ENCODE measurements around the gene SOX14.

DNA sequence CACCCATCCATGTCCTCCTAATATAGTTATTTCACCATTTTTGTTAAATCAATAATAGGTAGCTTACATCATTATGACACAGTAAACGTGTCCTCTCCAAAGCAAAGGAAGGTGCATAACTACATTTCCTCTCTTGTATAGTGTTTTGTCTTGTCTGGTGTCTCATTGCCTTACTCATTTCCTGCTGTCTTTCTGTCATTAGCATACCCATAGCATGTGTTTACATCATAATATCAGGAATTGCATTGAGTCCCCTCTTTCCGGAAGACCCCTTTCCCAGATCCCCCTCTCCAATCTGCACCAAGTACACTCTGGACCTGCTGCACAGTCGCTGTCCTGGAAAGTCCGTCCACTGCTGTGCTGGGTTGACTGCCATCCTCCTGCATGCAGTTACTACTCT lies 47.9 kb downstream of the SOX14 start:
- TF ChIP-seq, protein P1, sequence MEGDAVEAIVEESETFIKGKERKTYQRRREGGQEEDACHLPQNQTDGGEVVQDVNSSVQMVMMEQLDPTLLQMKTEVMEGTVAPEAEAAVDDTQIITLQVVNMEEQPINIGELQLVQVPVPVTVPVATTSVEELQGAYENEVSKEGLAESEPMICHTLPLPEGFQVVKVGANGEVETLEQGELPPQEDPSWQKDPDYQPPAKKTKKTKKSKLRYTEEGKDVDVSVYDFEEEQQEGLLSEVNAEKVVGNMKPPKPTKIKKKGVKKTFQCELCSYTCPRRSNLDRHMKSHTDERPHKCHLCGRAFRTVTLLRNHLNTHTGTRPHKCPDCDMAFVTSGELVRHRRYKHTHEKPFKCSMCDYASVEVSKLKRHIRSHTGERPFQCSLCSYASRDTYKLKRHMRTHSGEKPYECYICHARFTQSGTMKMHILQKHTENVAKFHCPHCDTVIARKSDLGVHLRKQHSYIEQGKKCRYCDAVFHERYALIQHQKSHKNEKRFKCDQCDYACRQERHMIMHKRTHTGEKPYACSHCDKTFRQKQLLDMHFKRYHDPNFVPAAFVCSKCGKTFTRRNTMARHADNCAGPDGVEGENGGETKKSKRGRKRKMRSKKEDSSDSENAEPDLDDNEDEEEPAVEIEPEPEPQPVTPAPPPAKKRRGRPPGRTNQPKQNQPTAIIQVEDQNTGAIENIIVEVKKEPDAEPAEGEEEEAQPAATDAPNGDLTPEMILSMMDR (conservative IDR thresholded peaks at IDR 0.05; ENCODE audit: low read depth in 2 of 2): no peak
- TF ChIP-seq, protein P2, sequence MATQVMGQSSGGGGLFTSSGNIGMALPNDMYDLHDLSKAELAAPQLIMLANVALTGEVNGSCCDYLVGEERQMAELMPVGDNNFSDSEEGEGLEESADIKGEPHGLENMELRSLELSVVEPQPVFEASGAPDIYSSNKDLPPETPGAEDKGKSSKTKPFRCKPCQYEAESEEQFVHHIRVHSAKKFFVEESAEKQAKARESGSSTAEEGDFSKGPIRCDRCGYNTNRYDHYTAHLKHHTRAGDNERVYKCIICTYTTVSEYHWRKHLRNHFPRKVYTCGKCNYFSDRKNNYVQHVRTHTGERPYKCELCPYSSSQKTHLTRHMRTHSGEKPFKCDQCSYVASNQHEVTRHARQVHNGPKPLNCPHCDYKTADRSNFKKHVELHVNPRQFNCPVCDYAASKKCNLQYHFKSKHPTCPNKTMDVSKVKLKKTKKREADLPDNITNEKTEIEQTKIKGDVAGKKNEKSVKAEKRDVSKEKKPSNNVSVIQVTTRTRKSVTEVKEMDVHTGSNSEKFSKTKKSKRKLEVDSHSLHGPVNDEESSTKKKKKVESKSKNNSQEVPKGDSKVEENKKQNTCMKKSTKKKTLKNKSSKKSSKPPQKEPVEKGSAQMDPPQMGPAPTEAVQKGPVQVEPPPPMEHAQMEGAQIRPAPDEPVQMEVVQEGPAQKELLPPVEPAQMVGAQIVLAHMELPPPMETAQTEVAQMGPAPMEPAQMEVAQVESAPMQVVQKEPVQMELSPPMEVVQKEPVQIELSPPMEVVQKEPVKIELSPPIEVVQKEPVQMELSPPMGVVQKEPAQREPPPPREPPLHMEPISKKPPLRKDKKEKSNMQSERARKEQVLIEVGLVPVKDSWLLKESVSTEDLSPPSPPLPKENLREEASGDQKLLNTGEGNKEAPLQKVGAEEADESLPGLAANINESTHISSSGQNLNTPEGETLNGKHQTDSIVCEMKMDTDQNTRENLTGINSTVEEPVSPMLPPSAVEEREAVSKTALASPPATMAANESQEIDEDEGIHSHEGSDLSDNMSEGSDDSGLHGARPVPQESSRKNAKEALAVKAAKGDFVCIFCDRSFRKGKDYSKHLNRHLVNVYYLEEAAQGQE (IDR thresholded peaks at IDR 0.05; ENCODE audit: unreplicated experiment): no peak
- TF ChIP-seq EZH2 (IDR thresholded peaks at IDR 0.05; ENCODE audit: low read depth, unreplicated experiment): no peak
- no peak for TF ChIP-seq POLR2AphosphoS5 (IDR thresholded peaks at IDR 0.05; ENCODE audit: low read depth)
- no peak for TF ChIP-seq EZH2phosphoT487 (IDR thresholded peaks at IDR 0.05; ENCODE audit: unreplicated experiment)
- TF ChIP-seq CREB1 (CRISPR knock-in tag; IDR thresholded peaks at IDR 0.05; ENCODE audit: low read depth): no peak
- TF ChIP-seq, protein P3, sequence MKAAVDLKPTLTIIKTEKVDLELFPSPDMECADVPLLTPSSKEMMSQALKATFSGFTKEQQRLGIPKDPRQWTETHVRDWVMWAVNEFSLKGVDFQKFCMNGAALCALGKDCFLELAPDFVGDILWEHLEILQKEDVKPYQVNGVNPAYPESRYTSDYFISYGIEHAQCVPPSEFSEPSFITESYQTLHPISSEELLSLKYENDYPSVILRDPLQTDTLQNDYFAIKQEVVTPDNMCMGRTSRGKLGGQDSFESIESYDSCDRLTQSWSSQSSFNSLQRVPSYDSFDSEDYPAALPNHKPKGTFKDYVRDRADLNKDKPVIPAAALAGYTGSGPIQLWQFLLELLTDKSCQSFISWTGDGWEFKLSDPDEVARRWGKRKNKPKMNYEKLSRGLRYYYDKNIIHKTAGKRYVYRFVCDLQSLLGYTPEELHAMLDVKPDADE (IDR thresholded peaks at IDR 0.05): peak; percentile 81; the same call in 1 of the 2 replicates
- TF ChIP-seq NANOG (IDR thresholded peaks at IDR 0.05; ENCODE audit: borderline replicate concordance): peak; percentile 79
- TF ChIP-seq ZNF331 (CRISPR knock-in tag; IDR thresholded peaks at IDR 0.05; ENCODE audit: low read depth): no peak
- TF ChIP-seq ZNF114 (CRISPR knock-in tag; IDR thresholded peaks at IDR 0.05): no peak

Data from GM23338 (cell line).